GM18858 (cell line): ENCODE results near the gene NTM.

Source experiments
- ATAC-seq: cut with Tn5 transposase; IDR thresholded peaks from one replicate; pipeline ENCODE4 v1.9.1; 2021; ENCODE audit not compliant: unreplicated experiment

NTM gene

GRCh38 chr11:132087148-132087547, 716.7 kb downstream of the NTM start:
- ATAC-seq, result no peak

GRCh38 chr11:132088551-132088950, 718.1 kb downstream of the NTM start:
- ATAC-seq, result no peak

- ATAC-seq, result no peak
These were observed 723.3 kb downstream of the NTM start for GRCh38 chr11:132093536-132094259.

GRCh38 chr11:132094598-132094997, 724.2 kb downstream of the NTM start:
- ATAC-seq, result no peak

GRCh38 chr11:132095230-132096131, 725.1 kb downstream of the NTM start:
- ATAC-seq, result no peak

- no peak for ATAC-seq
These were observed 725.9 kb downstream of the NTM start for GRCh38 chr11:132096132-132096825.

- ATAC-seq, result no peak
These were observed 729.3 kb downstream of the NTM start for GRCh38 chr11:132099692-132100091.

- ATAC-seq, result no peak
These were observed 730.2 kb downstream of the NTM start for GRCh38 chr11:132100583-132100982.

GRCh38 chr11:132101881-132102280, 731.5 kb downstream of the NTM start:
- ATAC-seq, result no peak

- ATAC-seq, result no peak
These were observed 732.6 kb downstream of the NTM start for GRCh38 chr11:132103021-132103420.

GRCh38 chr11:132106096-132106982, 735.9 kb downstream of the NTM start:
- ATAC-seq, result no peak

- no peak for ATAC-seq
These were observed 740.9 kb downstream of the NTM start for GRCh38 chr11:132111316-132111715.

GRCh38 chr11:132111838-132112237, 741.4 kb downstream of the NTM start:
- ATAC-seq, result no peak

- no peak for ATAC-seq
These were observed 742.4 kb downstream of the NTM start for GRCh38 chr11:132112846-132113245.

- no peak for ATAC-seq
These were observed 743.8 kb downstream of the NTM start for GRCh38 chr11:132114185-132114584.

GRCh38 chr11:132114743-132115142, 744.3 kb downstream of the NTM start:
- no peak for ATAC-seq

GRCh38 chr11:132115454-132115853, 745.0 kb downstream of the NTM start:
- ATAC-seq, result no peak

- ATAC-seq, result no peak
These were observed 746.1 kb downstream of the NTM start for GRCh38 chr11:132116516-132116915.

GRCh38 chr11:132118661-132119060, 748.2 kb downstream of the NTM start:
- ATAC-seq, result no peak

GRCh38 chr11:132119573-132119972, 749.2 kb downstream of the NTM start:
- ATAC-seq, result no peak

GRCh38 chr11:132122735-132123134, 752.3 kb downstream of the NTM start:
- ATAC-seq, result no peak
